ENCODE measurements around the gene LAMA3.

DNA sequence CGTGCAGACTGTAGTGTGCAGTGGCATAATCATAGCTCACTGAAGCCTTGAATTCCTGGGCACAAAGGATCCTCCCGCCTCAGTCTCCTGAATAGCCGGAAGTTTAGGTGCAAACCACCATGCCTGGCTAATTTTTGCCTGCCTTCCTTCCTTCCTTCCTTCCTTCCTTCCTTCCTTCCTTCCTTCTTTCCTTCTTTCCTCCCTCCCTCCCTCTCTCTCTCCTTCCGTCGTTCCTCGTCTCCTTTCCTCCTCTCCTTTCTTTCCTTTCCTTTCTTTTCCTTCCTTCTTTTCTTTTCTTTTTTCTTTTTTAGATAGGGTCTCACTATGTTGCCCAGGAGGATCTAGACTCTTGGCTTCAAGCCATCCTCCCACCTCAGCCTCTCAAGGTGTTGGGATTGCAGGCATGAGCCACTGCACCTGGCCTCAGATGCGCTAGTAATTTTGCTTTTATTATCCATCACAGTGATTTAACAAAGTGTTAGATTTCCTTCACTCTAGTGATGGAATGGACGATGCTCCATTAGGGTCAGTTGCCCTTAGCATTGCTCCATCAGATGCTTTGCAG is 20.0 kb upstream of the LAMA3 start:
- TF ChIP-seq CTCF (IDR thresholded peaks at IDR 0.05): no peak
- no peak for TF ChIP-seq POLR2A (IDR thresholded peaks at IDR 0.05)

All from adrenal gland (tissue), 5 donors.